GM19035 (cell line): Measurements from ENCODE around the gene PEX26.
"Not testable (repeated sequence)": the region's sequence is repeated elsewhere in the genome, so short reads cannot be mapped to it uniquely, and the experiment has no call there.

Experiments
- ATAC-seq: cut with Tn5 transposase; IDR thresholded peaks from one replicate; pipeline ENCODE4 v1.9.1; 2021; ENCODE audit not compliant: unreplicated experiment

PEX26 gene

GRCh38 chr22:18056161-18056666 is 21.6 kb upstream of the PEX26 start:
- ATAC-seq, result no peak

GRCh38 chr22:18056807-18057474 is 20.8 kb upstream of the PEX26 start:
- ATAC-seq, result no peak

GRCh38 chr22:18057568-18058209 is 20.1 kb upstream of the PEX26 start:
- ATAC-seq, result peak; percentile 75

- no peak for ATAC-seq
Measured at GRCh38 chr22:18058371-18059093, 19.3 kb upstream of the PEX26 start.

- no peak for ATAC-seq
Measured at GRCh38 chr22:18059094-18059417, 18.7 kb upstream of the PEX26 start.

GRCh38 chr22:18059473-18059872 is 18.3 kb upstream of the PEX26 start:
- no peak for ATAC-seq

GRCh38 chr22:18059991-18060390 is 17.8 kb upstream of the PEX26 start:
- ATAC-seq, result no peak

GRCh38 chr22:18060646-18061620 is 16.9 kb upstream of the PEX26 start:
- ATAC-seq, result no peak

GRCh38 chr22:18062421-18062820 is 15.4 kb upstream of the PEX26 start:
- ATAC-seq, result no peak

- ATAC-seq, result no peak
Measured at GRCh38 chr22:18063306-18063705, 14.5 kb upstream of the PEX26 start.

- ATAC-seq, result not testable (repeated sequence)
Measured at GRCh38 chr22:18063715-18064114, 14.1 kb upstream of the PEX26 start.

- ATAC-seq, result no peak
Measured at GRCh38 chr22:18064636-18065035, 13.2 kb upstream of the PEX26 start.

- ATAC-seq, result no peak
Measured at GRCh38 chr22:18065256-18065655, 12.5 kb upstream of the PEX26 start.

GRCh38 chr22:18066181-18066859 is 11.5 kb upstream of the PEX26 start:
- ATAC-seq, result no peak

GRCh38 chr22:18067121-18067520 is 10.7 kb upstream of the PEX26 start:
- no peak for ATAC-seq

- ATAC-seq, result no peak
Measured at GRCh38 chr22:18067548-18068341, 10.0 kb upstream of the PEX26 start.

- no peak for ATAC-seq
Measured at GRCh38 chr22:18068381-18068988, 9.3 kb upstream of the PEX26 start.

- no peak for ATAC-seq
Measured at GRCh38 chr22:18069041-18069440, 8.7 kb upstream of the PEX26 start.

- no peak for ATAC-seq
Measured at GRCh38 chr22:18070041-18070440, 7.7 kb upstream of the PEX26 start.
